Activated CD4-positive, alpha-beta T cell treated with anti-CD3 and anti-CD28 coated beads for 24 hours (primary cell): ENCODE data around the gene TUBB.
A peak's percentile ranks its signal among the peaks of the same experiment; 100 is the strongest.
"Not testable (repeated sequence)": the region's sequence is repeated elsewhere in the genome, so short reads cannot be mapped to it uniquely, and the experiment has no call there.

ENCODE experiments used
- DNase-seq, 2 donors: peaks; one replicate each; pipeline ENCODE4 v3.0.0-alpha.2; 2020; ENCODE audit warnings: low read depth in 2 of 2

The TUBB gene

GRCh38 chr6:30717845-30718720 lies 2.1 kb upstream of the TUBB start:
- DNase-seq = not testable (repeated sequence)

- DNase-seq = no peak
These were observed 796 bp upstream of the TUBB start for GRCh38 chr6:30719356-30719755.

GRCh38 chr6:30720738-30721197 lies 616 bp downstream of the TUBB start:
- DNase-seq = no peak

GRCh38 chr6:30721198-30722024 lies 1.3 kb downstream of the TUBB start:
- DNase-seq = peak; percentile 94 to 97

GRCh38 chr6:30722025-30722279 lies 1.8 kb downstream of the TUBB start:
- DNase-seq = not testable (repeated sequence)

- peak; percentile 75 to 81 for DNase-seq
These were observed 2.3 kb downstream of the TUBB start for GRCh38 chr6:30722280-30723112.

GRCh38 chr6:30723159-30723842 lies 3.1 kb downstream of the TUBB start:
- not testable (repeated sequence) for DNase-seq

GRCh38 chr6:30723843-30724741 lies 3.9 kb downstream of the TUBB start:
- DNase-seq = not testable (repeated sequence)

GRCh38 chr6:30724906-30725667 lies 4.9 kb downstream of the TUBB start:
- no peak for DNase-seq

GRCh38 chr6:30725713-30726505 lies 5.8 kb downstream of the TUBB start:
- DNase-seq = no peak

- DNase-seq = no peak
These were observed 6.6 kb downstream of the TUBB start for GRCh38 chr6:30726506-30727413.

- no peak for DNase-seq
These were observed 7.9 kb downstream of the TUBB start for GRCh38 chr6:30727920-30728553.

GRCh38 chr6:30730601-30731435 lies 10.7 kb downstream of the TUBB start:
- peak; percentile 76 to 82 for DNase-seq

GRCh38 chr6:30732237-30732943 lies 12.2 kb downstream of the TUBB start:
- DNase-seq = no peak

GRCh38 chr6:30735668-30736314 lies 15.6 kb downstream of the TUBB start:
- DNase-seq = no peak
